T-helper 2 cell treated with Interferon-gamma antibody and Interleukin-4, amounts not matched to agents 100 ng/mL and 5 ng/mL, for 36 hours (primary cell): ENCODE data around the gene COASY. TPM values are rescaled to one million over a fixed set of nuclear protein-coding genes. Genes with fewer than 3 reads are reported as not detected.
"Not testable (repeated sequence)": the region's sequence is repeated elsewhere in the genome, so short reads cannot be mapped to it uniquely, and the experiment has no call there.

Experiments used
- intact Hi-C: fragments of 100-400 bp; cut with micrococcal nuclease; formaldehyde crosslinking; loops from one replicate; pipeline ENCODE4 v1.15.1; 2023
- total RNA-seq: library from RNA; stranded (reverse); gene quantifications from 2 replicates; pipeline ENCODE4 v1.2.3, GENCODE V29; 2022

The COASY gene
- total RNA-seq, 1 donor from 2014 or later, result 90.0 TPM

GRCh38 chr17:42531455-42532354 is 30.2 kb upstream of the COASY start:
- intact Hi-C loops, result loop anchor here (10.0 kb wide), 1 partner anchor 347 kb away; the partner anchor contains the start of genes HCRT and KCNH4

DNA sequence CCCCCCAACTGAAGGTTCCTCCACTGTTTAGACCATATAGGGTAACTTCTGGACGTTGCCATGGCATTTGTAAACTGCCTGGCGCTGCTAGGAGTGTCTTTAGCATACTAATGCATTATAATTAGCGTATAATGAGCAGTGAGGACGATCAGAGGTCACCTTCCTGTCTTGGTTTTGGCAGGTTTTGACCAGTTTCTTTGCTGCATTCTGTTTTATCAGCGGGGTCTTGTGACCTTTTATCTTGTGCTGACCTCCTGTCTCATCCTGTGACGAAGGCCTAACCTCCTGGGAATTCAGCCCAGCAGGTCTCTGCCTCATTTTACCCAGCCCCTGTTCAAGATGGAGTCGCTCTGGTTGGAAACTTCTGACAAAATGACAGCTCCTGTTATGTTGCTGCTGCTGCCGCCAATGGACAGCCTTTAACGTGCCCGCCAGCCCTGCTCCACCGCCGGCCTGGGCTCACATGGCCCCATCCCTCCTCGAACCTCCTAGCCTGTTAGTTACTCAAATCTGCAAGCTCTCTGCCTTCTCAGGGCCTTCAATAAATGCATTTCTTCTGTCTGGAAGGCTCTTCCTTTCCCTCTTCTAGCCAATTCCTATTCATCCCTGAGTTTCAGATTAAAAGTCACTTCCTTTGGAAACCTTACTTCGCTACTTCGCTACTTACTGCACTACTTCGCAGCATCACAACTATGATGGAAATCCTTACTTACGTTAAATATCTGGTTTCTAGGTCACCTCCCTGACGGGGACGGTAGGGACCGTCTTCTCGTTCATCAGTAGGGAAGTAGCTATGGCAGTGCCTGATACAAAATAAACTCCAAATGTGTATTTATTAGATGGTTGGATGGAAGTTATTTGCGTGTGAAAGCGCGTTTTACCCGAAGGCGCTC is 26.5 kb upstream of the COASY start:
- intact Hi-C loops, result loop anchor here (10.0 kb wide), 1 partner anchor 351 kb away; the partner anchor contains the start of genes HCRT and KCNH4

- intact Hi-C loops, result loop anchor here (10.0 kb wide), 1 partner anchor 351 kb away; the partner anchor contains the start of genes HCRT and KCNH4
Observed at GRCh38 chr17:42536048-42536371, 25.9 kb upstream of the COASY start, which contains the start of gene NAGLU. Gene NAGLU (plus strand): TSS chr17:42536241. CDS start chr17:42536273, 32 bp downstream.

- intact Hi-C loops, result loop anchor here (10.0 kb wide), 1 partner anchor 352 kb away; the partner anchor contains the start of genes HCRT and KCNH4
Observed at GRCh38 chr17:42536372-42537155, 25.4 kb upstream of the COASY start.

DNA sequence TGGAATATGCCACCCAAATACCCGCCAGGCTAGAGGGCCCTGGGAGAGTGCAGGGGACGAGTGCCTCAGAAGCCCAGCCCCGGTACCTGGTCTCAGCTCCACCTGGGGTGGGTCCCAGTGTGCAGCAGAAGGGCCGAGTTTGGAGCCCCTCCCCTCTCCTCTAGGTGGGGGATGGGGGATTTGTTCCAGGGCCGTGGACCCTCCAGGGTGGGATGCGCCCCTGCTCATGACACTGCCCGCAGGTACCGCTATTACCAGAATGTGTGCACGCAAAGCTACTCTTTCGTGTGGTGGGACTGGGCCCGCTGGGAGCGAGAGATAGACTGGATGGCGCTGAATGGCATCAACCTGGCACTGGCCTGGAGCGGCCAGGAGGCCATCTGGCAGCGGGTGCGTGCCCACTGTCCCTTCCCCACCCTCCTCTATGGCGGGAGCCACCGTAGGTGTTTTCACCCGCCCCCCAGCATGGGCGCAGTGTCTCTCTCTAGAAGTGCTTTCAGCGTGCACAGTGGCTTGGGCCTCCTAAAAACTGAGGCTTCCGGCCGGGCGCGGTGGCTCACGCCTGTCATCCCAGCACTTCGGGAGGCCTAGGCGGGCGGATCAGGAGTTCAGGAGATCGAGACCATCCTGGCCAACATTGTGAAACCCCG is 24.7 kb upstream of the COASY start:
- intact Hi-C loops, result loop anchor here (10.0 kb wide), 1 partner anchor 352 kb away; the partner anchor contains the start of genes HCRT and KCNH4

DNA sequence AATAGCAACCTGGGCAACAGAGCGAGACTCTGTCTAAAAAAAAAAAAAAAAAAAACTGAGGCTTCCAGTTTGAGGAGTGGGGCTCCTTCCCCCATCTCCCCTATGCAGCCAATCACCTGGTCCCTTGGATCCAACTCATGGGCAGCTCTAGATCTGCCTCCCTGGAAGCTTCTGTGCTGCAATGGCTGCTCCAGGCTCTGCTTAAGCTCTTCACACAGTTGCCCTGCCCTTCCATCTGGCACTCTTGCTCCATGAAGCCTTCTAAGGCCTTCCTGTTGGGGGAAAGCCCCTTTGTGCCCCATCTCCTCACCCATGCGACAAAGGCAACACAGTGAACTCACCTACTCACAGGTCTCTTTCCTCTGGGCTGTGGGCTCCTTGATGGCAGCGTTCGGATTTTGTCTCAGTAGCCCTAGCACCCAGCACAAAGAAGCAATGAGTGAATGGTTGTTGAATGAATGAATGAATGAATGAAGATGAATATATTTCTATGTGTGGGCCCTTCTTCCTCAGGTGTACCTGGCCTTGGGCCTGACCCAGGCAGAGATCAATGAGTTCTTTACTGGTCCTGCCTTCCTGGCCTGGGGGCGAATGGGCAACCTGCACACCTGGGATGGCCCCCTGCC is 24.0 kb upstream of the COASY start:
- intact Hi-C loops, result loop anchor here (10.0 kb wide), 1 partner anchor 353 kb away; the partner anchor contains the start of genes HCRT and KCNH4

- intact Hi-C loops, result loop anchor here (10.0 kb wide), 1 partner anchor 354 kb away; the partner anchor contains the start of genes HCRT and KCNH4
Observed at GRCh38 chr17:42538482-42538881, 23.5 kb upstream of the COASY start.

DNA sequence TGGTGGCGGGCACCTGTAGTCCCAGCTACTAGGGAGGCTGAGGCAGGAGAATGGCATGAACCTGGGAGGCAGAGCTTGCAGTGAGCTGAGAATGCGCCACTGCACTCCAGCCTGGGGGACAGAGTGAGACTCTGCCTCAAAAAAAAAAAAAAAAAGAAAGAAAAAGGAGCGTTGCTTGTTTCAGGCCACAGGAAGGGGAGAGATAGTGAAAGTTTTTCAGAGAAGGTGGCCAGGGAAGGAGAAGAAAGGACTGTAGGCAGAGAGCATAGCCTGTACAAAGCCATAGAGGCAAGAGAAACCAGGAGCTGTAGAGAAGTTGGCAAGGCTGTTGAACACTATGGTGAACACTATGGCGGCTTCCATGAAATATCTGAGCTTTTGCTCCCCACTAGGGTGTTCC is 21.4 kb upstream of the COASY start:
- intact Hi-C loops, result not testable (repeated sequence)

GRCh38 chr17:42541041-42541833 is 20.7 kb upstream of the COASY start:
- intact Hi-C loops, result no loop called here

DNA sequence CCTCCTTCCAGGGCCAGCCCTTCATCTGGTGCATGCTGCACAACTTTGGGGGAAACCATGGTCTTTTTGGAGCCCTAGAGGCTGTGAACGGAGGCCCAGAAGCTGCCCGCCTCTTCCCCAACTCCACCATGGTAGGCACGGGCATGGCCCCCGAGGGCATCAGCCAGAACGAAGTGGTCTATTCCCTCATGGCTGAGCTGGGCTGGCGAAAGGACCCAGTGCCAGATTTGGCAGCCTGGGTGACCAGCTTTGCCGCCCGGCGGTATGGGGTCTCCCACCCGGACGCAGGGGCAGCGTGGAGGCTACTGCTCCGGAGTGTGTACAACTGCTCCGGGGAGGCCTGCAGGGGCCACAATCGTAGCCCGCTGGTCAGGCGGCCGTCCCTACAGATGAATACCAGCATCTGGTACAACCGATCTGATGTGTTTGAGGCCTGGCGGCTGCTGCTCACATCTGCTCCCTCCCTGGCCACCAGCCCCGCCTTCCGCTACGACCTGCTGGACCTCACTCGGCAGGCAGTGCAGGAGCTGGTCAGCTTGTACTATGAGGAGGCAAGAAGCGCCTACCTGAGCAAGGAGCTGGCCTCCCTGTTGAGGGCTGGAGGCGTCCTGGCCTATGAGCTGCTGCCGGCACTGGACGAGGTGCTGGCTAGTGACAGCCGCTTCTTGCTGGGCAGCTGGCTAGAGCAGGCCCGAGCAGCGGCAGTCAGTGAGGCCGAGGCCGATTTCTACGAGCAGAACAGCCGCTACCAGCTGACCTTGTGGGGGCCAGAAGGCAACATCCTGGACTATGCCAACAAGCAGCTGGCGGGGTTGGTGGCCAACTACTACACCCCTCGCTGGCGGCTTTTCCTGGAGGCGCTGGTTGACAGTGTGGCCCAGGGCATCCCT is 18.5 kb upstream of the COASY start:
- intact Hi-C loops, result no loop called here

DNA sequence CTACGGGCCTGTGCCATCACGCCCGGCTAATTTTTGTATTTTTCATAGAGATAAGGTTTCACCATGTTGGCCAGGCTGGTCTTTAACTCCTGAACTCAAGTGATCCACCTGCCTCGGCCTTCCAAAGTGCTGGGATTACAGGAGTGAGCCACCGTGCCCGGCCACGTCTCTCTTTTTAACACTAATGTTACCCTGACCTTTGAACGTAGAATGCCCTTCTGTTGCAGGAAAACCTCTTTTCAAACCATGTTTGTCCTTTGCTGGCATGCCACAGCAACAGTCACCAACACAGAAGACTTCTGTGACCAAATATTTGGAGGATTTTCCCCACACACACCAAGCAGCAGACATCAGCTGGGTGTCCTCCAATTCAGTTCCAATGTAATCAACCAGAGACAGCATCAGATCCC is 17.1 kb upstream of the COASY start:
- intact Hi-C loops, result no loop called here

DNA sequence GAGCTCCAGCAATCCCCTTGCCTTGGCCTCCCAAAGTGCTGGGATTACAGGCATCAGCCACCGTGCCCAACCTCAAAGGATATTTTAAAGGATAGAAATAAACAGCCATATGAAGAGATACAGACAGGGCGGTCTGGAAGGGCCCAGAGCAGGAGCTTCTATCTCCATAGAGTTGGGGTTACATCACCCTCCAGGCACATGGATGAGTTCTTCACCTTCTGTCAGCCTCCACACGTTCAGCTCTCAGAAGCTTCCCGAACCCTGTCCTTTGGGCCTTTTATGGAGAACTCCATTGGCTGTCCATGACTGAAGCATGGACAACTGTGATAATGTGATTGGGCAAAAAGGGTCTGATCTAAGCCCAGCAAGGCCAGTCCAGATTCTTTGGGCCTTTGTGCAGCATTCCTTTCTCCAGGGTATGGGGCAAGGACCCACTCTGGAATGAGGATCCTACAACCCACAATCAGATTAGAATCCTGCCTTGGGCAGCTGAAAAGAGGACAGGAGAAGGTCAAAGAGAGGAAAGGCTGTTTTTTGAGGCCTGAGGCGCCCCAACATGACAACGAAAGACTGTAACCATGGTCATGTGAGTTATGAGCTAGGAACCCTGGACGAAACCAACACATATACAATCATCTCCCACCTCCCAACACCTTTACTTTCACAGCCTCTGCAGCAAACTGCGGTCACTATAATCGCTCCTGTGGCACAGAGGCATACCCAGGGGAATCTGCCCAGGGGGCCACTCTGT is 16.0 kb upstream of the COASY start:
- intact Hi-C loops, result not testable (repeated sequence)

- intact Hi-C loops, result no loop called here
Observed at GRCh38 chr17:42547001-42547461, 14.9 kb upstream of the COASY start.

- intact Hi-C loops, result no loop called here
Observed at GRCh38 chr17:42547698-42548069, 14.3 kb upstream of the COASY start.

DNA sequence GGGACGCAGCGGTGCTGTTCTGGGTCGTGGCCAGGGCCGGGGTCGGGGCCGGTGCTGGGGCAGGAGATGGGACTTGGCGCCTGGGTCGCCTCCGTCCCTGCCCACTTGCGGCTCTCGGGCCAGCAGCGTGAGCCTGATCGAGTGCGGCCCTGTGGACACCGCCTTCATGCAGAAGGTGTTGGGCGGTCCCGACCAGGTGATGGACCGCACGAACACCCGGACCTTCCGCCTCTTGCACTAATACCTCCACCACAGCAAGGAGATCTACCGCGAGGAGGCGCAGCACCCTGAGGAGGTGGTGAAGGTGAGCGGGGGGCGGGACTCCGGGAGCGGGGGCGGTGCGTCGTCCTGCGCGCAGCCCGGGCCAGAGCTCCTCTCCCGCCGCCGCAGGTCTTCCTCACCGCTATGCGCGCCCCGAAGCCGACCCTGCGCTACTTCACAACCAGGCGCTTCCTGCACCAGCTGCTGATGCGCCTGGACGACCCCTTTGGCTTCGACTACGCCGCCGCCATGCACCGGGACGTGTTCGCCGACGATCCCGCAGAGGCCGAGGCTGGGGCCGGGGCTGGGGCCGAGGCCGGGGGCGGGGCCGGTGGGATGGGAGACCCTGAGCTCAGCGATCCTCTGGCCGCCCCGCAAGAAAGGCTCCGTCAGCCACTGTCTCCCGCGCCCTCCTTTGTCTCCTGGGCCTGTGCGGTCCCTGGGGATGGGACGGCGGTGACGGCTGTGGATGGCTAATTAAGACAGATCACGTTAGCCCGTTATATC is 13.7 kb upstream of the COASY start:
- intact Hi-C loops, result no loop called here
